ENCODE measurements around the gene ALDH1A1.

Gene ALDH1A1

DNA sequence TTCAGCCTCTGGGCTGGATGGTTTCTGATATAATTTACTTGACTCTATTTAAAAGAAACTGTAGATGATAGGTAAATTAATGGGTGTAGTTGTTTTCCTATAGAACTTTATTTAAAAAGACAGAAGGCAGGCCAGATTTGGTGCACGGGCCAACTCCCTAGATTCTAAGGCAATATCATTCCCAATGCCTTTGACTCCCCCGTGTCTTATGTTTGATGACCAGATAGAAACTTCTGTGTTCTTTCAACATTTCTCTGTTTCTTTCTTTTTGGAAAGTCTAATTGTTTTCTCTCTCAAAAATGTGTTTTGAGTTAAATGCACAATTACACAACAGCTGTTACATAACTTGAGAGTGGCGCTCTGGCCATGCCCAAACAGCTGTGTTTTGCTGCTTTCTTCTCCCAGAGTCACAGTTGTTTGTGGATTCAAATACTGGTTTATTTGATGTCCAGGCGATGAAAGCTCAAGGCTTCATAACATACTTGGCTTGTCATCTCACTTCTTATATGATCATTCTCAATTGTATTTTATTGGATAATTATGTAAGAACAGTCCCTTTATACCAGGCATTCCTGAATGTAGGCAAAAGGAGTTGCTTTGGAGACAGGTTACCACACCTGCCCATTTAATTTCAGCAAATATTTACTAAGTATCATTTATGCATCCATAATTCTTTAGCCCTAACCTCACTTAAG lies 1.7 kb upstream of the ALDH1A1 start:
- H3K4me3 ChIP-seq (ENCODE audit: low read length) = no peak overlapping the region
- TF ChIP-seq, protein P1, sequence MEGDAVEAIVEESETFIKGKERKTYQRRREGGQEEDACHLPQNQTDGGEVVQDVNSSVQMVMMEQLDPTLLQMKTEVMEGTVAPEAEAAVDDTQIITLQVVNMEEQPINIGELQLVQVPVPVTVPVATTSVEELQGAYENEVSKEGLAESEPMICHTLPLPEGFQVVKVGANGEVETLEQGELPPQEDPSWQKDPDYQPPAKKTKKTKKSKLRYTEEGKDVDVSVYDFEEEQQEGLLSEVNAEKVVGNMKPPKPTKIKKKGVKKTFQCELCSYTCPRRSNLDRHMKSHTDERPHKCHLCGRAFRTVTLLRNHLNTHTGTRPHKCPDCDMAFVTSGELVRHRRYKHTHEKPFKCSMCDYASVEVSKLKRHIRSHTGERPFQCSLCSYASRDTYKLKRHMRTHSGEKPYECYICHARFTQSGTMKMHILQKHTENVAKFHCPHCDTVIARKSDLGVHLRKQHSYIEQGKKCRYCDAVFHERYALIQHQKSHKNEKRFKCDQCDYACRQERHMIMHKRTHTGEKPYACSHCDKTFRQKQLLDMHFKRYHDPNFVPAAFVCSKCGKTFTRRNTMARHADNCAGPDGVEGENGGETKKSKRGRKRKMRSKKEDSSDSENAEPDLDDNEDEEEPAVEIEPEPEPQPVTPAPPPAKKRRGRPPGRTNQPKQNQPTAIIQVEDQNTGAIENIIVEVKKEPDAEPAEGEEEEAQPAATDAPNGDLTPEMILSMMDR (IDR thresholded peaks at IDR 0.05; ENCODE audit: insufficient read depth, low read depth, low read length, missing control alignments) = no peak
- DNase-seq (ENCODE audit: low read depth) = no peak

DNA sequence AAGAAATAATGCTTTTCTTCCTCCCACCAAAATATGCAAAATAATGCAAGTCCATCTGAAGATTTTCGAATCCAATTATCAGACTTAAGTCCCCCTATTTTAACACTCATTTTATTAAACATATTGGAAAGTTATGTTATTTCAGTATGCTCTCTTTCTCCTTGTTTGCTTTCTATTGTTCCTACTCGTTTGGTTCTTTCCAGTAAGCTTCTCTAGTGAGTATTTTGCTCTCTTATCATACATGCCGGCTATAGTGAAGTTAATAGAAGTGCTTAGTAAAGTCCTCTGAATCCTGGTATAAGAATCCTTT lies 517 bp downstream of the ALDH1A1 start:
- TF ChIP-seq, protein P1 (IDR thresholded peaks at IDR 0.05; ENCODE audit: insufficient read depth, low read depth, low read length, missing control alignments) = no peak
- no peak for DNase-seq (ENCODE audit: low read depth)
- H3K4me3 ChIP-seq (ENCODE audit: low read length) = no peak overlapping the region

DNA sequence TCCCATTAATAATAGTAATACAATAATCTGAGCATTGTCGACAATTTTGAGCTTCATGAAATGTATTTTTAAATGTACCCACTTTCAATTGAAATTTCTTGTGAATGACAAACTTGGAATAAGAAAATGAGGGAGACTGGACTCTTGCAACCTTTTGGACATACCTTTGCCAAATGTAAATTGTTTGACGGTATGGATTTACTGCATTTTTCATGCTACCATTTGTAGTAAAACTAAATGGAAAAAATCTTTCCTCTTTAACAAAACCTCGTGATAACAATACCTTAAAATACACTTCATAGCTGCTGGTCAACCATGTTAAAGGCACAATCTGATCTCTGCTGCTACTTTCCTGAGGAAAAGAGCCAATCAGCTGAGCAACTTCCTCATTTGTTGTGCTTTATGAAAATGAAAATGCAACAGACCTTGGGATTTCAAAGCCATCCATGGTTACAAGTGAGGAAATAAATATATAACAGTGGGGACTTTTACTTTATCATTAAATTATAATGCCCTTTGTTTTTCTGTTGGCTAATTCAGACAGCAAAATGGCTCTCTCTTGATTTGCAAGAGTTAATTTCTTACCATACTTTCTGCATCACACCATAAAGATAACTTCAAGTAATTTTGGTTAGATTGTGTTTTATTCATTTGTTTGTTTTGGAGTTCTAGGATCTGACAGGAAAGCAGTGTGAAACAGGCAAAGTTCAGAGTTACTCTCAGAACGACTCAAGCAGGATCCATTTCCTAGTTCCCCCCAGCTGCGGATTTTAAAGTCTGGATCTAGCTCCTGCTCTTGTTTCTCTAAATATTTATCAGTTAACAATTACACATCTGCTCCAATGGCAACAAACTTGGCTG lies 1.1 kb downstream of the ALDH1A1 start:
- DNase-seq (ENCODE audit: low read depth) = no peak
- no peak overlapping the region for H3K4me3 ChIP-seq (ENCODE audit: low read length)
- TF ChIP-seq, protein P1 (IDR thresholded peaks at IDR 0.05; ENCODE audit: insufficient read depth, low read depth, low read length, missing control alignments) = no peak

DNA sequence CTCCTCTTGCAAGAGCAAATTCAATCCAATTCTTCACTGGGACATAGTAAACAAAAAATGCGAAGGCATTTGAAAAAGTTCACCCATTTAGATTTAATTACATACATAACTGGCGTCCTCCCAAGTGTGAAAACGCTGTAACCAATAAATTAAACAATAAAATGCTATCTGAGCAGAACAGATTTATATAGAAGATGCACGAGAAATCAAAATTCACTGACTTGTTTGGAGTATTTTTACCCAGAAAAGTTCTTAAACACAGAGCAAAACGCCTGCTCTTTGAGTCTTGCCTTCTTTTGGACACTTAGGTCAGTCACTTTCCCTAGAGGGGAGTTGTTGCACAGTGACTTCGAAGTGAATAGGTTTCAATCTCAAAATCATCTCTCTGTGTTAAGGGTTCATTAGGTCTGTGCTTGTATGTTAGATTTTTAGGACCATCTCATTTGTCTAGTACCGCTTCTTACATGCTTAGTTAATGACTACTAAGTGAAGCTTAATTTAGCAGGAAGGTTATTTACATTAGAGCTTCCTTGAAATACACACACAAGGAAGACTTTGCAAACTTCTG lies 1.9 kb downstream of the ALDH1A1 start:
- TF ChIP-seq, protein P1 (IDR thresholded peaks at IDR 0.05; ENCODE audit: insufficient read depth, low read depth, low read length, missing control alignments) = no peak
- H3K4me3 ChIP-seq (ENCODE audit: low read length) = no peak overlapping the region
- DNase-seq (ENCODE audit: low read depth) = no peak

DNA sequence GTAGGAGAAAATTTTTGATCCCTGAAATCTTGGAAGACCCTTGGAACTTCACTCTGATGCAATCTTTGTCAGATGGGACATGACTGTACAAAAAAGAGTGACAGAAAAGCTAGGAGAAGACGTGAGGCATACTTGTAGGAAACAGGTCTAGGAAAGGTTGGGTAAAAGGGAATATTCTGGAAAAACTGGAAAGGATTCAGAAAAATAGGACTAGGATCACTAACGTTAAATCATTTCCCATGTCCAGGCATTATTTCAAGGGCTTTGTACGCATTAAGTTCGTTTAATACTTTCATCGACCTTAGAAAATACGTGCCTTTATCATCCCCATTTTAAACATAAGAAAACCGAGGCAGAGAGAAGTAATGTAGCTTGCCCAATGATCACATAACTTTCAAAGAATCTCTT lies 2.9 kb downstream of the ALDH1A1 start:
- no peak overlapping the region for H3K4me3 ChIP-seq (ENCODE audit: low read length)
- DNase-seq (ENCODE audit: low read depth) = no peak
- TF ChIP-seq, protein P1 (IDR thresholded peaks at IDR 0.05; ENCODE audit: insufficient read depth, low read depth, low read length, missing control alignments) = no peak

DNA sequence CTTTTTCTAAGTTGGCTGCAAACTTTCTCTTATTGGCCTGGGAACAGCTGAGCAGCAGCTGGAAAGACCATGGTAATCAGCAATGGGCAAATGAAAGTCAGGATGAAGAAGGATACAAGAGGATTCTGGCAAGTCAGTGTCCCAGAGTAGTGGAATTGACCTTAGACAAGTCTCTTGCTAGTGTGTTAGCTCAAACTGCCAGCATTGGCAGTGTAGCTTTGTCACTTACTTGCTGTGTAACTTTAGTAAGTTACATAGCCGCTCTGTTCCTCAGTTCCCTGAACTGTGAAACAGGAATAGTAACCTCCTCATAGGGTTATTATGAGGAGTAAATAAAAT lies 3.6 kb downstream of the ALDH1A1 start:
- DNase-seq (ENCODE audit: low read depth) = no peak
- no peak overlapping the region for H3K4me3 ChIP-seq (ENCODE audit: low read length)
- TF ChIP-seq, protein P1 (IDR thresholded peaks at IDR 0.05; ENCODE audit: insufficient read depth, low read depth, low read length, missing control alignments) = no peak

Data from epithelial cell of esophagus (primary cell).